ENCODE data around the gene ARL5C. TPM values are rescaled to one million over a fixed set of nuclear protein-coding genes. Genes with fewer than 3 reads are reported as not detected.

ARL5C gene
- total and polyA plus RNA-seq, 12 donors, result not detected

GRCh38 chr17:39150795-39151149 is 15.2 kb downstream of the ARL5C start:
- WGBS, 2 donors, result 16 to 32% methylated on average over 5 of the region's 5 CpGs
- H3K4me1 ChIP-seq, result peaks cover 3 to 40% (median 14%) of the 10 kb centered on the region in 9 donors

GRCh38 chr17:39150104-39150634 is 15.8 kb downstream of the ARL5C start:
- Histone ChIP-seq H3K36me3 (no peaks in the 10 kb centered on the region), H3K4me1 (peaks cover 3 to 44% (median 15%) of the 10 kb centered on the region in 9 donors), H3K4me3 (peak overlapping the region in 9 of 10 donors; percentile 51 to 94 (median 71)), H3K27ac (peak overlapping the region in 7 of 10 donors; percentile 75 to 97 (median 90)), H3K27me3 (peaks cover 0 to 37% (median 12%) of the 10 kb centered on the region in 7 donors), H3K9me3 (no peaks in the 10 kb centered on the region)
- DNase-seq, result no peak
- ATAC-seq, result no peak
- no peak for TF ChIP-seq CTCF (IDR thresholded peaks at IDR 0.05)
- intact Hi-C loops (cut with DNase I), result loop anchor here in 9 of 10 donors (2.0 to 10.0 kb wide), 9 partner anchors 53 to 278 kb away; partner anchors contain the start of genes LASP1 (in 3 of the 9) and FBXO47 (in 1 of the 9)
- WGBS, 2 donors, result 59 to 69% methylated on average over 5 of the region's 5 CpGs

More at GRCh38 chr17:39150795-39151149, 15.2 kb downstream of the ARL5C start:
- Histone ChIP-seq H3K4me3 (peak overlapping the region; percentile 14 to 94 (median 70)), H3K27ac (peak overlapping the region; percentile 24 to 97 (median 82)), H3K36me3 (no peaks in the 10 kb centered on the region), H3K27me3 (peaks cover 0 to 37% (median 12%) of the 10 kb centered on the region in 7 donors), H3K9me3 (no peaks in the 10 kb centered on the region)
- no peak for ATAC-seq
- no peak for TF ChIP-seq CTCF (IDR thresholded peaks at IDR 0.05)
- intact Hi-C loops (cut with DNase I), result loop anchor here in 9 of 10 donors (2.0 to 10.0 kb wide), 9 partner anchors 53 to 278 kb away; partner anchors contain the start of genes LASP1 (in 3 of the 9) and FBXO47 (in 1 of the 9)
- DNase-seq, result no peak

- ATAC-seq, result no peak
Observed at GRCh38 chr17:39147221-39148185, 18.5 kb downstream of the ARL5C start.

More at GRCh38 chr17:39147221-39148185, 18.5 kb downstream of the ARL5C start:
- no peaks in the 10 kb centered on the region for H3K9me3 ChIP-seq
- H3K27ac ChIP-seq, result peak overlapping the region in 7 of 10 donors; percentile 7 to 90 (median 27)
- peak in 1 of 2 donors; percentile 79 for DNase-seq
- peaks cover 3 to 56% (median 26%) of the 10 kb centered on the region in 9 donors for H3K4me1 ChIP-seq
- H3K4me3 ChIP-seq, result no peak overlapping the region
- H3K36me3 ChIP-seq, result no peaks in the 10 kb centered on the region
- TF ChIP-seq CTCF (IDR thresholded peaks at IDR 0.05), result no peak
- 61 to 63% methylated on average over 13 of the region's 13 CpGs for WGBS, 2 donors
- intact Hi-C loops (cut with DNase I), result loop anchor here in 1 of 10 donors (10.0 kb wide), 1 partner anchor 53 kb away; no protein-coding TSS in a partner anchor
- peaks cover 0 to 35% (median 12%) of the 10 kb centered on the region in 7 donors for H3K27me3 ChIP-seq
